ENCODE measurements around the gene NT5C2.
A peak's percentile ranks its signal among the peaks of the same experiment; 100 is the strongest.

Gene NT5C2

DNA sequence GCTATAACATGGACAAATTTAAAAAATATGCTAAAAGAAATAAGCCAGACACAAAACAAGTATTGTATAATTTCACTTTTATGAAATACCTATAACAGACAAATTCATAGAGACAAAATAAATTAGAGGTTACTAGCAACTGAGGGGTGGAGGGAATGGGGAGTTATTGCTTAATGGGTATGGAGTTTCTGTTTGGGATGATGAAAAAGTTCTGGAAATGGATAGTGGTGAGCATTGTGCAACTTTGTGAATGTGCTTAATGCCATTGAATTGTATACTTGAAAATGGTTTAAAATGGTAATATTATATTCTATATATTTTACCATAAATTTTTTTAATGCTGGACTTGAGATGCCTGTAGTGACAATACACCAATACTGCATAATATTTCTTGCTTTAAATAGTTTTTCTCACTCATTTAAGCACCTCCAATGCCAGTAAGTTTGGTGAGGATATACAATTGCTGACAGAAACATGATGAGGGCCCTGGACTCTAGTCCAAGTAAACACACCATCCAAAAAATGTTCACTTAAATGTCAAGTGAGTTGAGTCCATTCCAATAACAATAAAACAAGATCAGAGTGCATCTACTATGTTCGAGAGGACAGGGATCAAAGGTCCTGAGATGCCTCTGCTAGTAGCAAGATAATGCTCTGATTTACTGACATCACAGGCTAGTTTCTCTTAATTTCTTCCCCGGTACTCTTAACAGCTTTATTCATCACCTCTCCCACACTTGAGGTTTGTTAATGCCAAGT, 71.9 kb downstream of the NT5C2 start:
- DNase-seq: no peak

DNA sequence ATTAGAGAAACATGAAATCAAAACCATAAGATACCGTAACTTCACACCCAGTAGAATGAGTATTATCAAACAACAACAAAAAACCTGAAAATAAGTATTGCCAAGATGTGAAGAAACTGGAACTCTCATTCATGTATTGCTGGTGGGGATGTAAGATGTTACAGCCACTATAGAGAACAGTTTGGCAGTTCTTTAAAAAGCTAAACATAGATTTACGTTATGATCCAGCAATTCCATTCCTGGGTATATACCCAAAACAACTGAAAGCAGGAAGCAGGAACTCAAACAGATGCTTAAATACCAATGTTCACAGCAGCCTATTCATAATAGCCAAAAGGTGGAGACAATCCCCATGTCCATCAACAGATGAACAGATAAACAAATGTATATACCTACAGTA, 72.5 kb downstream of the NT5C2 start:
- no peak for DNase-seq

DNA sequence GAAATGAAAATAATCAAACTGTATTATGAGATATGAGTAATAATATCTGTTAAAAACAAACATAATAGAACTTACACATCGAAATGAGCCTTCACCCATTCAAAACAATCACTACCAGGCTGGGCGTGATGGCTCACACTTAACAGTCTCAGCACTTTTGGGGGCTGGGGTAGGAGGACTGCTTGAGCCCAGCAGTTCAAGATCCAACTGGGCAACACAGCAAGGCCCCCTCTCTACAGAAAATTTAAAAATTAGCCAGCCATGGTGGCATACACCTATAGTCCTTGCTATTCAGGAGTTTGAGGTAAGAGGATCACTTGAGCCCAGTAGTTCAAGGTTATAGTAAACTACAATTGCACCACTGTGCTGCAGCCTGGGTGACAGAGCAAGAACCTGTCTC, 75.8 kb downstream of the NT5C2 start:
- no peak for DNase-seq

DNA sequence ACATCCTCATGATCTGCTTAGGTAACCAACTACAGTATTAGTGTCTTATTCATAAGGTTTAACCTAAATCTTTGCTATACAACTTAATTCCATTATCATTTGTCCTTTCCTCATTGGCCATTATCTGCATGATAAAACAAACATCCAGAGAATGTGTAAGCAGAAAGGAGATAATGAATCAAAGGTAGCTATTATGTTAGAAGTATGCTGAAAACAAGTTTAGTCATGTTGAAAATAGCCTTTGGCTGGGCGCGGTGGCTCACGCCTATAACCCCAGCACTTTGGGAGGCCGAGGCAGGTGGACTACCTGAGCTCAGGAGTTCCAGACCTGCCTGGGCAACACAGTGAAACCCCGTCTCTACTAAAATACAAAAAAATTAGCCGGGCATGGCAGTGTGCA, 78.2 kb downstream of the NT5C2 start:
- no peak for DNase-seq

DNA sequence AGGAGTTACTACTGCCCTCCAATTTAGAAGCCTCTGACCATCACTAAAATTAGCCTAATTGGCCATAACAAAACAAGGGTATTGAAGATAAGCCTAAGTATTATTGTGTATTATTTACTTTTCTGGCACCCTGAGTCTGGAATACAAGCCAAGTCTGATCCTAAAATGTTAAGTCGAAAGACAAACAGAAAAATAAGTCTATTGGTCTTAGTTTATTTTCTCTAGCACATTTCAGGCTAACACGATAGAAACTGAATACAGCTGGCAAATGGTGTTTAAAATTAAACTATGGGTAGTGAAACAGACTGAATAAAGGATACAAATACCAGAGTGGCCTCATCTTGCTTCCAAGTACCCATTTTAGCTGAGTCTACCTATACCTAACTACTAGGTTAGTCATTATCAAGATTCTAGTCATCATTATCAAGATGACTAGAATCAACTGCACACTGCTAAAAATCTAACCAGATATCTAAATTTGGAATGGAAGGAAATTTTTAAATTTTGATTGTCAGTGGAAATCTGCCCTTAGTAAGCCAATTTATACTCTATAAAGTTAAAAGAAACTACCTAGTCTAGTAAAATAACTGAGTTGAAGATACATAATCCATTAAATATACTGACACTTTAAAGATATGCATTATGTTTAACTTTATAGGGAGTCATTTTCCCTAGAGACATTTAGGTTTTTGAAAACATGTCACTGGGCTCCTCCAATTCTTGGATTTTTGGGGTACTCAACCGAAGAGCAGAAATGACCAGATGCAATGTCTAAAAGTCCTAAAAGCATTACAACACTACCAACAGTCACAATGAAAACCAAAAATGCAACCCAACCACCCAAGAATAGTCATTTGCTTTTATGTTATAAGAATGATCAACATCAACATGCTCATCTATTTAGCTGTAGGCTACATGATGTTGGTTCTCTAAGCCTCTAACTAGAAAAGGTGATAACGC, 80.9 kb downstream of the NT5C2 start:
- peak; percentile 66 for DNase-seq

DNA sequence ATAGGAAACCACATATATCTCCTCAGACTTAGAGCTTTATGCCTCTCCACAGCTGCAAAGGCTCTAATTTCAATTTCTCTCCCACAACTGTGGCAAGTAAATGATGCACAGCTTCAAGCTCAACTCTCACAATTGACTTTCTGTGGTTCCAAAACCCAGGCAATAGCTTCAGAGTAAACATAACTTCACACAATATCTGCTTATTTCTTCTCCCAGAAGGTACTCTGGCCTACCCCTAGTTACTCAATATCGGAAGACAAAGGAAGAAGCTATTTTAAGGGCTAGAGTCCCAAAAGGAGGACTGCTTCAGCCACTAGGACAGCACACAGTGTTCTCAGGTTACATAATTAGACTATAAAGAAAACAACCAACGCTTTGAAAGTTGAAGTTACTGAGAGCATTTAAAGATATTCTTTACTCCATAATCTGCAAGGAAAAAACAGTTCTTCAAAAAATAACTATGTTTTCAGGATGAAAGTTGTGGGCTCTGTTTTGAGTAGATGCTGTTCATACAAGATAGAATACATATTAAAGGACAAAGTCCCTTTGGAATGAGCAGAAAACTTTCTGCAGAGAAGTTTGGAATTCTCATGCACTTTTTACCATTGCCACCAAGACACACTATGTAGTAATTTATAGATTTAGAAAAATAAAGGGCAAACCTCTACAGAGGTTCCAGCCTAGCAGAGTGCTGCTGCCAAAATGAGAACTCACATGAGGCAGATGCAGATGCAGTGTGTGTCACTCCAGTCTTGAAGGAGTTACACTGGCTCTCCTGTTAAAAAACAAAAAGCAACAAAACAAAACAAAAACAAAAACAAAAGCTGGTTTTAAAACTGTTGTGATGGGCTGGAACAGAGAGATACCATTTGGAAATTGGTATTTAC, 81.8 kb downstream of the NT5C2 start:
- DNase-seq: peak; percentile 41

DNA sequence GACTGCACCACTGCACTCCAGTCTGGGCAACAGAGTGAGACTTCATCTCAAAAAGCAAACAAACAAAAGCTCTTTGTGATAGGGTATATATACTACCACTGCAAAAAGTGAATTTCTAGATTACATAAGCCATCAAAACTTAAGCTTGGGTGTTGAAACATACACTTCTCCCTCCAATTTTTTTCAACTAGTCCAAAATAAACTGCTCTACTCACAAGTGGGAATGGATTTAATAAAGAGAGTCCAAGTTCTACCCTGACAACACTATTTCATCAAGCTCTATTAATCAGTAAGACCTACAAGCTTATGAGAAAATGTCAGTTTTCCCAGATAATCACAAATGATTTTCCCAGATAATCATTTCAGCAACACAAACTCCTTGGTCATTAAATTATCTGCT, 82.7 kb downstream of the NT5C2 start:
- DNase-seq: no peak

DNA sequence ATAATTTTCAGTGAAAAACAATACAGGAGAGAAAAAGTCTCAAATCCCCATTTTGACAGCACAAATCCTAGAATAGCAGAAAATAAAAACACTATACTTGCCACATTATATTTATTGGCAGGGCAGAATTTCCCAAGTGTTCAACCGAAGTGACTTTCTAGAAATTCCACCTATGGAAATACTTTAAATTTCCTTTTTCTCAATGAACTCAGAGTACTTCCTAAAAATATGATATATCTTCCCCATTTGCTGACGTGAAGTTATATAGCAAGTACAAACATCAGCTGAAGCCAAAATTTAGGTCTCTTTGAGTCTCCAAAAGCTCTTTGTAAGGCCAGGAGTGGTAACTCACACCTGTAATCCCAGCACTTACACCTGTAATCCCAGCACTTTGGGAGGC, 83.3 kb downstream of the NT5C2 start:
- DNase-seq: no peak

DNA sequence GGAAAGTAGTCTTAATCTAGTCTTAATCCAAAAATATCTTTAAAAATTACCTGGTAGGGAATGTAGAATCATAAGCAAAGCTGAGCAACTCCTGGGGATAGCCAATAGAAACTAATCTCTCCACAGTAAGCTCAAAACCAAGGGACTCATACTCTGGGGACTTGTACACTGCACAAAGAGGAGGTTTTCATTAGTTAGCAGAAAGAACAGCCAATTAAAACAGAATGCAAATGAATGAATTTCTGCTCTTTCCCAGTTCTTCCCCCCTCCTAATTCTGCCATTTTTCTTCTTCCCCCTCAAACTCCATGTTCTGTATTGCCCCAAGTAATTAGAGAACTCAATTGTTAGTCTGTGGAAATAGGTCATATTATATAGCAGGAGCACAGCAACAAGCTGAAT, 86.5 kb downstream of the NT5C2 start:
- DNase-seq: no peak

DNA sequence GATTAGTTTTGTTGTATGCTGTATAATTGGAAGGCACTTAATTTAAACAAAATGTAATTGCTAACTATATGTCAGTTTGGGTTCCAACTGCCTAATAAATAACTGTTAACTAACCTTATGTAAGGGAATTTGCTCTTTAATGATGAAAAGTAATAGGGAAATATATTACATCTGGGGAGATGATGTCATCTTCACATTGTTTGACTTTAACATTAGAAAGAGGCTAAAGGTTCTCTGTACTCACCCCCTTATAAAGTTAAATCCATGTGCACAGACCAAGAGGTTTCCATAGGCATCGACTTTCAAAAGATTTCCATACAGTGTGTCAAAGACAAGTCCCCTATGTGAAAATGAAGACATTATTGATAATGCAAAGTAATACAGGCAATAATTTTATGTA, 87.6 kb downstream of the NT5C2 start:
- no peak for DNase-seq

DNA sequence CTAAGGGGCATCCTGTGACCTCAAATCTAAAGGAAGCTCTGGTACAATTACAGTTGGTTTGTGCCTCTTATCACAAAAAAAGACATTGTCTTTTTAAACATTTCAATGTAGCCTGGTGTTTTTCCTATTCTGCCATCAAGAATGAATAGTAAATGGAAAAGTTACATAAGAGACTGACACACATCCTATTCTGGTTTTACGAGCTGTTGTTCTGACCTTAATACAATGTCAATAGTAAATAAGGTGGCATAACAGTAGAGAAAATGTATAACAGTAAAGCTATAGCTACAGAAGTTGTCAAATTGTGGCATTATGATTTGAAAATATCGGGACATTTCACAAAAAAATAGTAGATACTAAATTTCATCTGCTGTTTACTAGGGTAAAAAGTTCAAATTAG, 88.4 kb downstream of the NT5C2 start:
- no peak for DNase-seq

DNA sequence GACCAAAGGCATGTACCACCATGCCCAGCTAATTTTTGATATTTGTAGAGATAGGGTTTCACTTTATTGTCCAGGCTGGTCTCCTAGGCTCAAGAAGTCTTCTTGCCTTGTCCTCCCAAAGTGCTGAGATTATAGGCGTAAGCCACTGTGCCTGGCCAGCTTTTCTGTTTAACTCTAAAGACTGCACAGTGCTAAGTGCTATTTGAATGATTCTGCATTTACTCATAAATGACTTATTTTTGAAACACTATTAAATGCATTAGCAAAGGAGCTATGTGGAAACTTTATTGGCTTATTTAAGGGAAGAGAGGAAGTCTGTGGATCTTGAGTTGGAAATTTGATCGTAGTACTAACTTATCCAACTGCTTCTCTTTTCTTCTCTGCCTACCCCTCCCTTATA, 89.1 kb downstream of the NT5C2 start:
- DNase-seq: no peak

DNA sequence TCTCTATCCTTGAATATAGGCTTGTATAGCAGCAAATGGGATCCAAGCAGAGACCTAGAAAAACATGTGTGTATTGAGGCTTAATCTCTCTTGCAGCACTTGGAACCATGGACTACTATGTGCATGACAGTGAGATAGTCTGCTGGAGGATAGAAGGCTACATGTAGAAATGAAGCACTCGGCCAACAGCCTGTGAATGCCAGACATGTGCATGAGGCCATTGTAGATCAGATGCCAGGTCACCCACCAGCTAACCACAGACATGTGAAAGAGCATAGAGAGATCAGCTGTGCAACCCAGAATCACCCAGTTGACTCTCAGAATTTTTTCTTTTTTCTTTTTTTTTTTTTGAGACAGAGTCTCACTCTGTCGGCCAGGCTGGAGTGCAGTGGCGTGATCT, 90.9 kb downstream of the NT5C2 start:
- DNase-seq: no peak

DNA sequence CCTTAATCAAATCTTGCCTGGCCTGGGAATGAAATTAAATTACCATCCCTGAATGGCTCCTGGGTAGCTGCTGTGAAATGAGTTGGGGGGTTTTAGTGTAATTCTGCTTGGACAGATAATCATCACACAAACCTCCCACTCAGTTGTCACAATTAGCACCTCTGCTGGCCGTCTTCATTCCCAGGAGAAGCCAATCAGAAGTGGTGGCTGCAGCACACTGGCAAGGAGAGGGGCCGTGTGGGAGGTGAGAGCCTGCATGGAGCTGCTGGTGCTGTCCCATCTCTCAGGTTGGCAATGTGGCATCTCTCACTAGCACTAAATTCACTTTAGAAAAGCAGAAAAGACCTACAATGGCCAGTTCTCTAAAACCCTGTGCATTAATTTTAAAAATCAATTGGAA, 92.5 kb downstream of the NT5C2 start:
- DNase-seq: no peak

DNA sequence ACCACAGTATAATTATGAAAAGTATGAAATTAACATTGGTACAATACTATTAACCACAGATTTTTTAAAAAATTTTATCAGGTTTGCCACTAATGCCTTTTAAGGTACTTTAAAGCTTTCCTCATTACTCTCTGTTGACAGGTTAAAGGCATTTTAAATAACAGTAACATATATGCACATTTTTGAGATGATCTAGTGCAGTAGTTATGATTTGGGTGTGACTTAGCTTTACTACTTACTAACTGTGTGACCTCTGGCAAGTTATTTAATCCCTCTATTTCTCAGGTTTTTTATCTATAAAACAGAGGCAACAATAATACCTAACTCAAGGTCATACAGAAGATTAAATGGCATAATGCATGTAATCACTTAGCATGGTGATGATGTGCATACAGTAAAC, 94.8 kb downstream of the NT5C2 start:
- DNase-seq: no peak

DNA sequence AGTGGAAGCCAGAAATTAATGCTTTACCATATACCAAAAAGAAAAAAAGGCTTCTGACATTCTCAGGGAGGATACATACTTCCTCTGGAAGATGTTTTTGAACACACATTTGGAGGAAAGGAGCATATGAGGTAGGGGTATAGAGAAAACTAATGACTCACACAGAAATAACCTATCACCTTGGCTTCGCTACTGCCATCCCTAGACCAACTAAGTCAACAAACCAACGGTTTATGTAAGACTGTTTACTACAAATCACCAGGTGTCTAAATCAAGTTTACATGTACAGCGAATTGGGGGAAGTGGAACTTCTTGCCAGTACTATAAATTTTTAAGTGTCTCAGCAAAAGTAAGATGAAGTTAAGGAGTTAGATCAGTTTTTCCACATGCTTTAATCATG, 96.9 kb downstream of the NT5C2 start:
- no peak for DNase-seq

DNA sequence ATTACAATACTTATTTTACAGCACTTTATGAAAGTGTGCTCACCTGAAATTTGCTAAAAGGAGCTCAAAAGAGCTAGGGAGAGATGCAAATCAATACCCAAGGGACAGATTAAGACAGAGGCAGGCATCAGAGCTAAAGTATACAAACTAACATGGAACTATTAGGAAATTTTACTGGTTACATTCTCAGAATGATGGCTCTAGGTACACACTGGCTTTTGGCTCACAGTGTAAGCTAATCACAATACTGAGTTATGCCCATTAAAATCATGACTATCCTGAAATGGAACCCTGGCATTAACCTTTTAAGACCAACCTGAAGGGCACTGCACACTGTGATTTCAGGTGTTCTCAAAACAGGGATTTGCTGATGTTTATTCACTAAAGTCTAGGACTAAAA, 98.1 kb downstream of the NT5C2 start:
- DNase-seq: no peak

DNA sequence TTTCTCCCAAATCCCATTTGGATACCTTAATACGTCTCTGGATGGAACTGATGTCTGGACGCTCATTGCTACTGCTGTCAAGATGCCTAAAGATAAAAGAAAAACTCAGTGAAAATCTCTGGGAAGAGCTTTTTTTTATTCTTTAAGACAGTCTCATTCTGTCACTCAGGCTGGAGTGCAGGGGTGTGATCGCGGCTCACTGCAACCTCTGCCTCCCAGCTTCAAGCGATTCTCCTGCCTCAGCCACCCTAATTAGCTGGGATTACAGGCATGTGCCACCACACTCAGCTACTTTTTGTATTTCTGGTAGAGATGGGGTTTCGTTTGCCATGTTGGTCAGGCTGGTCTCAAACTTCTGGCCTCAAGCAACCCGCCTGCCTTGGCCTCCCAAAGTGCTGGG, 102.2 kb downstream of the NT5C2 start:
- no peak for DNase-seq

DNA sequence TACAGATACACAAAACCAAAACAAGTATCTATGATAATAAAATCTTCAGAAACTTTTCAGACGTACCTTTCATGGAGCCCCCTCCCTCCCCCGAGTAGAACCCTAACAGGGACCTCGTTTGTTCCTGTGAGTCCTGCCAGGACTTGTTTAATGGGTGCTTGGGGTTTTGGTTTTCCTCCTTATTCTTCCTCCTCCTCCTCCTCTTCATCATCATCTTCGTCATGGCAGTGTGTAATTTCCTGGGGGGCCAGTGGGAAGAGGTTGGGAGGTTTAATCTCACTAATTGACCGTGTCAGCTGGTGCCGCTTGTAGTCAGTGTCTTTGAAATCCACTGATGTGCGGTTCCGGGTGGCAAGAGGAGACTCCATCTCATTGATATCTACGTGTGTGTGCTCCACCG, 103.6 kb downstream of the NT5C2 start:
- DNase-seq: no peak

DNA sequence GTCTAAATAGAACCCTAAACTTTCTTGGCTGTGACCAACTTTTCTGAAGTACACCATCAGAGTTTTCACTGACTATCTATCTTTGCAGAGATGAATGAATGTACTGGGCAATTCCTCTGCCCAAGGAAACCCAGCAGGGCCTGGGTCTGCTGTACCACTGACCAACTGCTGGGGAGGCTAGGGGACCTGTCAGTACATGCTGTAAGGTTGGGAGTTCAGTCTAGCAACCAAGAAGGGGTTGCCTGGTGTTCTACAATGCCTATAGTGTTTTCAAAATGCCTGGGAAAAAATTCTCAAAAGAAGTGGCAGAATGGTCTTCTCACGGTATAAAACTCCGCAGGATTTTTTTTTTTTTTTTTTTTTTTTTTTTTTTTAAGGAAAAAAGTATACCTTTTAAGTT, 106.3 kb downstream of the NT5C2 start:
- no peak for DNase-seq

DNA sequence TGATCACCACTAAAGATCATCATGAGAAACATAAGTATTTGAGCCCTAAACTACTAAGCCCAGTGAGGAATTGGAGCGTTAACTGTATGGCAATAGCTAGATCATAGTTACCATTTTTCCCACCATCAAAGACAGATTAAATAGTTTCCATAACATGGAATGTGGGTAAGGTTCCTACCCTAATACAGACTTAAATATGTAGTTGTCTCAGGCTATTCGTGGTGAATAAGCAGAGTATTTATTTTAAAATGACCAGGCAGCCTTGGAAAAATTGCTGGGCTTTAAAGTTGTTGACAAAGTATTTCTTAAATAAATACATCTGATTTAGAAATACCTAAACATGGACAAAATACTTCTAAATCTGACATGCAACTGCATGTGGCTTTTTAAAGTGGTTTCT, 106.8 kb downstream of the NT5C2 start:
- DNase-seq: no peak

DNA sequence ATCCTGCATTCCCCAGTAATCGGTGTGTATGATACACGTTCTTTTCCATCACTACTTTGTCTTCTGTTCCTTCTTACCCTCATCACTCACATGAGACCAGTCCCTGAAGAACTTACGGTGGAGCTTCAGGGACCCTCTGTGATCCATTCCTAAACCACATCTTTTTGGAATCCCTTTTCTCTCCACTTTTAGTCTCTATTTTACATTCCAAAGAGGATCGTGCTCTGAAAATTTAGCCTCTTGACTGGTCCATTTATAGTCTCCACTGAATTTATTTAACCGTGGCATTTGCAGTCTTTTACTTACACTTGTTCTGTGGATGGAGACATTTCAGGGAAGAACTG, 109.1 kb downstream of the NT5C2 start:
- DNase-seq: no peak

DNA sequence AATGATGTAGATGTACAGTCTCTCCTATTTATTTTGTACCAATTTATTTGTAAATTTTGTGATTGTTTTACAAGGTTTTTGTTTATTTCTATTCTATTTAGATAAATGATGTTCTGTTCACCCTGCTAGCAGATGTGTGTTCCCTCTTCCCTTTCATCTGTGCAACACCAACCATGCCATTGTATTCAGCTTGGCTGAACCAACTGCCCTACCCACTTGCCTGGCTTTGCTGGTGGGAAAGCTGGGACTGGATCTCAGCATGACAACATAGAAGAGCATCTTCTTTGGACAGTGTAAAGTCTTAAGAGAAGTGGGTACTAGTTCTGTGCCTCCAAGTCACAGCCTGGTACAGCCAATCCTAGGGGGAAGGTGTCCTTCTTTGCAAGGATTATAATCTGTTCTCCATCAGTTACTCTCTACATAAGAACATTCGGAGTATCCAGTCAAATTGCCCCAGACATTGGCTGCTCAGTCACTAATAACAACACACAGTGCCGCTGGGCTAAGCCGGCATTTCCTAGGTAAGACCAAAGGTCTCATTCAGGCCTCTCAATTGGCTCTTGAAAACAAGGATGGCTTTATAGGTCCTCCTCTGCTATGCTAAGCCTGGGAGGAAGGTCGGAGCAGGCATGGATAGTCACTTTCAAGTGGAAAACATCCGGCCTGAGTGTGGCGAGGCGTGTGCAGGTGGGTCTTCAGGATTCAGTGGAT, 109.7 kb downstream of the NT5C2 start:
- no peak for DNase-seq
